Mammary epithelial cell (primary cell): ENCODE results near the gene ZNF296.

Experiments
- CTCF ChIP-seq, 2 donors: IDR thresholded peaks in 1 of 2; conservative IDR thresholded peaks in 1 of 2; 2 replicates each; pipeline ENCODE4 v1.5.1; 2011 to 2012; ENCODE audit warnings: inconsistent platforms in 2 of 2, low read length in 2 of 2, mild to moderate bottlenecking in 2 of 2, control low read depth in 1 of 2, low read depth in 1 of 2; ENCODE audit not compliant: insufficient read depth in 1 of 2; ENCODE audit errors: extremely low read depth in 1 of 2
- EZH2 ChIP-seq: IDR thresholded peaks from 2 replicates; pipeline ENCODE4 v1.6.1; 2012; ENCODE audit warnings: low read length, inconsistent platforms, borderline replicate concordance

GRCh38 chr19:45059258-45059965 lies 16.9 kb downstream of the ZNF296 start:
- TF ChIP-seq CTCF (conservative IDR thresholded peaks at IDR 0.05 in 1 of 2, IDR thresholded peaks at IDR 0.05 in 1 of 2; ENCODE audit: extremely low read depth in 1 of 2, insufficient read depth in 1 of 2, low read depth in 1 of 2, low read length in 2 of 2) = peak; percentile 91 to 95
- TF ChIP-seq EZH2 = no peak
